Mucosa of stomach (tissue), 1 donor: ENCODE data around the gene DIAPH3.
"Not testable (repeated sequence)": the region's sequence is repeated elsewhere in the genome, so short reads cannot be mapped to it uniquely, and the experiment has no call there.

ENCODE experiments used
- H3K27me3 ChIP-seq: one replicate; pipeline ENCODE4 v1.7.0; 2013; ENCODE audit warnings: mild to moderate bottlenecking, low read length; ENCODE audit not compliant: control insufficient read depth, insufficient read depth
- H3K36me3 ChIP-seq: one replicate; pipeline ENCODE4 v1.7.0; 2013; ENCODE audit warnings: low read length; ENCODE audit not compliant: control insufficient read depth, insufficient read depth
- H3K4me1 ChIP-seq: one replicate; pipeline ENCODE4 v1.7.0; 2013; ENCODE audit warnings: mild to moderate bottlenecking, low read length; ENCODE audit not compliant: control insufficient read depth, insufficient read depth
- H3K4me3 ChIP-seq: one replicate; pipeline ENCODE4 v1.7.0; 2013; ENCODE audit warnings: low read length
- H3K9ac ChIP-seq: one replicate; pipeline ENCODE4 v1.7.0; 2013; ENCODE audit warnings: mild to moderate bottlenecking, low read length, moderate library complexity
- H3K9me3 ChIP-seq: one replicate; pipeline ENCODE4 v1.7.0; 2013; ENCODE audit warnings: mild to moderate bottlenecking, low read length, moderate library complexity; ENCODE audit not compliant: control insufficient read depth
- donor health status: Pancreatic carcinoma.

DIAPH3 gene

GRCh38 chr13:60114499-60115028 lies 49.2 kb downstream of the DIAPH3 start:
- Histone ChIP-seq H3K4me1 (no peaks in the 10 kb centered on the region), H3K27me3 (no peaks in the 10 kb centered on the region), H3K9me3 (no peaks in the 10 kb centered on the region), H3K36me3 (no peaks in the 10 kb centered on the region), H3K4me3 (no peak overlapping the region), H3K9ac (no peak overlapping the region)

GRCh38 chr13:60112771-60113170 lies 51.0 kb downstream of the DIAPH3 start:
- no peaks in the 10 kb centered on the region for H3K9me3 ChIP-seq
- no peak overlapping the region for H3K4me3 ChIP-seq
- H3K36me3 ChIP-seq, result no peaks in the 10 kb centered on the region
- H3K27me3 ChIP-seq, result no peaks in the 10 kb centered on the region
- H3K4me1 ChIP-seq, result no peaks in the 10 kb centered on the region
- no peak overlapping the region for H3K9ac ChIP-seq

GRCh38 chr13:60111691-60112090 lies 52.0 kb downstream of the DIAPH3 start:
- H3K9ac ChIP-seq, result no peak overlapping the region
- H3K36me3 ChIP-seq, result no peaks in the 10 kb centered on the region
- no peaks in the 10 kb centered on the region for H3K4me1 ChIP-seq
- no peaks in the 10 kb centered on the region for H3K9me3 ChIP-seq
- H3K27me3 ChIP-seq, result no peaks in the 10 kb centered on the region
- no peak overlapping the region for H3K4me3 ChIP-seq

DNA sequence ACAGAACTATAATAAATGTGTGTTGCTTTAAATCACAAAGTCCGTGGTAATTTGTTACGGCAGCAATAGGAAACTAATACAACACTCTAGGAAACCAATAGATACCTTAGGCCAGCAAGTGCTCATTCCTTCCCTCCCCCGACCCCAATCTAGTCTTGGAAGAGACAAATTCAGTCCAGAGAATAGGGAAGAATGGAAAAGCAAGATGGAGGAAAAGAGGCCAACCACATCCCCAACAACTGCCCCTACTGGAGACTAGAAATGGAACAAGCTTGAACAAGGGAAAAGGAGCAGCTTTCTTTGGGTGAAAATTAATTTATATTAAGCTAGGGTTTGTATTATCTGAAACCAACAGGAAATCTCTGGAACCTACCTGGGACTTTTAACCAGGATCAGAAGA lies 54.4 kb downstream of the DIAPH3 start:
- H3K9ac ChIP-seq, result no peak overlapping the region
- no peaks in the 10 kb centered on the region for H3K4me1 ChIP-seq
- no peaks in the 10 kb centered on the region for H3K27me3 ChIP-seq
- H3K9me3 ChIP-seq, result no peaks in the 10 kb centered on the region
- no peaks in the 10 kb centered on the region for H3K36me3 ChIP-seq
- H3K4me3 ChIP-seq, result no peak overlapping the region

DNA sequence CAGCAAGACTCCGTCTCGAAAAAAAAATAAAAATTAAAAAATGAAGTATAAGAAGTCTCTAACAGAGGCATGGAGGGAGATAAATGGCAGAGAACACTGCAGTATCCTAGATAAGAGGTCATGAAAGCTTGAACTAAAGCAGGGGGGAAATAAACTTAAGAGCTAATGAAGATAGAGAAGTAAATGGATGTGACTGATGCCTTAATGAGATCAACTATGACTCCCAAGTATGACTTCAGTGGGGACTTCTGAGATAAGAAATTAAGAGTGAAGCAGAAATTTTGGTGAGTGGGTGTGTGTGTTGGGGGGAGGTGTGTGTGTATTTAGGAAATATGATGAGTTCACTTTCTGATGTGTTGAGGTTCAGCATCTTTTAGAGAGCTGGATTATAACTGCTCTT lies 55.1 kb downstream of the DIAPH3 start:
- Histone ChIP-seq H3K4me1 (no peaks in the 10 kb centered on the region), H3K36me3 (no peaks in the 10 kb centered on the region), H3K9ac (no peak overlapping the region), H3K27me3 (no peaks in the 10 kb centered on the region), H3K9me3 (no peaks in the 10 kb centered on the region), H3K4me3 (no peak overlapping the region)

- Histone ChIP-seq H3K9me3 (no peaks in the 10 kb centered on the region), H3K27me3 (no peaks in the 10 kb centered on the region), H3K4me3 (no peak overlapping the region), H3K9ac (no peak overlapping the region), H3K4me1 (no peaks in the 10 kb centered on the region), H3K36me3 (no peaks in the 10 kb centered on the region)
These were observed 63.9 kb downstream of the DIAPH3 start for GRCh38 chr13:60099631-60100420.

DNA sequence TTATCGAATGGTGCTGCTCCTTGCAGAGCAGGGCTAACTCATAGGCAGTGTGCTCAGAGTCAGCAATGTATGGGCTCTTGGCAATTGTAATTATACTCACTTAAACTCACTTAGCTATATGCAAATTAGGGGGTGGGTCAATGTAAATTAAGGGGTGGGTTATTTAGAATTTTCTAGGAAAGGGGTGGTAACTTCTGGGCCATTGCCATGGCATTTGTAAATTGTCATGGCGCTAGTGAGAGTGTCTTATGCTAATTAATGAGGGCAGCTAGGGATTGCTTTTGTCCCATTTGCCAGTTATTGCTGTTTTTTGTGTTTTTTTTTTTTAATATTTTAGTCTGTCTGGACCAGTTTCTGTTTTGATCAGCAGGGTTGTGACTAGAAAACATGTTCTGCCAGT lies 68.4 kb downstream of the DIAPH3 start:
- Histone ChIP-seq H3K4me3 (no peak overlapping the region), H3K4me1 (no peaks in the 10 kb centered on the region), H3K27me3 (no peaks in the 10 kb centered on the region), H3K36me3 (no peaks in the 10 kb centered on the region), H3K9ac (no peak overlapping the region), H3K9me3 (no peaks in the 10 kb centered on the region)

- Histone ChIP-seq H3K9me3 (no peaks in the 10 kb centered on the region), H3K4me1 (no peaks in the 10 kb centered on the region), H3K4me3 (no peak overlapping the region), H3K36me3 (no peaks in the 10 kb centered on the region), H3K9ac (no peak overlapping the region), H3K27me3 (no peaks in the 10 kb centered on the region)
These were observed 69.2 kb downstream of the DIAPH3 start for GRCh38 chr13:60094385-60095088.

- H3K4me3 ChIP-seq, result no peak overlapping the region
- H3K4me1 ChIP-seq, result no peaks in the 10 kb centered on the region
- H3K36me3 ChIP-seq, result no peaks in the 10 kb centered on the region
- H3K9me3 ChIP-seq, result no peaks in the 10 kb centered on the region
- no peaks in the 10 kb centered on the region for H3K27me3 ChIP-seq
- no peak overlapping the region for H3K9ac ChIP-seq
These were observed 70.2 kb downstream of the DIAPH3 start for GRCh38 chr13:60093425-60094019.

DNA sequence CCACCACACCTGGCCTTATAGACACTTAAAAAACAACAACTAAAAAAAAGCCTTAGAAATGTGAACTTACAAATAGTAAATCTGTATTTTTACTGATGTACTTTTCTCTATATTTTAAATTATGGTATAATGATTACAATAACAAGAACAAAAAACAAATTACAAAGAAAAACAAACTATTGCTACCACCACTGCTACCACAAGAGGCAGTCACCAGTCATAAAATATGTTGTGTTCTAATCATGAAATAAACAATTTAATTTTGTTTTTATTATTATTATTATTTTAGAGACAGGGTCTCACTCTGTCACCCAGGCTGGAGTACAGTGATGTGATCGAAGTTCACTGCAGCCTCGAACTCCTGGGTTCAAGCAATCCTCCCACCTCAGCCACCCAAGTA lies 72.2 kb downstream of the DIAPH3 start:
- Histone ChIP-seq H3K9ac (no peak overlapping the region), H3K4me1 (no peaks in the 10 kb centered on the region), H3K36me3 (no peaks in the 10 kb centered on the region), H3K9me3 (no peaks in the 10 kb centered on the region), H3K27me3 (no peaks in the 10 kb centered on the region), H3K4me3 (no peak overlapping the region)

DNA sequence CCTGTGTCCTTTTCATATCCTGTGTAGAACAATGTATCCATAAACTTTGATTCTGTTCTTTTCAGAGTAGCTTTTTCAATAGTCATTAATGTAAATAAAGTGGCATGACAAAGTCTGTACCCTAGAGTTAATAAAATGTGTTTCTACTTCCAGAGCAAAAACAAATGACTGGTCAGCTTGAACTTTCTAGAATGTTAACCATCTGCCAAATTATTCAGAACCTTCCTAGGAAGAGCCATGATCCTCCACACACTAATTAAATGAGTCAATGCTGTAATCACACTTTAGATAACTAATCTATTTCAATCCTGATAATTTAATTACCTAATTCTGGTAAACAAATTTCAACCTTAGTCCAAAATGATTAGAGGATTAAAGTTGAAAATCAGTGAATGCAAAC lies 73.2 kb downstream of the DIAPH3 start:
- H3K4me1 ChIP-seq, result no peaks in the 10 kb centered on the region
- no peak overlapping the region for H3K4me3 ChIP-seq
- no peak overlapping the region for H3K9ac ChIP-seq
- no peaks in the 10 kb centered on the region for H3K36me3 ChIP-seq
- no peaks in the 10 kb centered on the region for H3K27me3 ChIP-seq
- H3K9me3 ChIP-seq, result no peaks in the 10 kb centered on the region

DNA sequence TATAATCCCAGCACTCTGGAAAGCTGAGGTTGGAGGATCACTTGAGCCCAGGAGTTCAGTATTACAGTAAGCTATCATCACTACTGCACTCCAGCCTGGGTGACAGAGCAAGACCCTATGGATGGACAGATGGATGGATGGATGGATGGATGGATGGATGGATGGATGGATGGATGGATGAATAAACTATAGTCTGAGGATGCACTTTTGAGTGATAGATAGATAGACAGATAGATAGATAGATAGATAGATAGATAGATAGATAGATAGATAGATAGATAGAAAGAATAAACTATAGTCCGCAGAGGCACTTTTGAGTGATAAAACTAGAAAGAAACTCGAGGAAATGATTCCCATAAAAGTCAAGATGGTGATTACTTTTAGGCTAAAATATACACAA lies 79.9 kb downstream of the DIAPH3 start:
- H3K9me3 ChIP-seq, H3K36me3 ChIP-seq, H3K9ac ChIP-seq, H3K4me1 ChIP-seq, H3K4me3 ChIP-seq, H3K27me3 ChIP-seq: not testable (repeated sequence)
